Astrocyte of the cerebellum (primary cell): ENCODE data around the gene ARRDC2.
"Not testable (repeated sequence)": the region's sequence is repeated elsewhere in the genome, so short reads cannot be mapped to it uniquely, and the experiment has no call there.

Experiments used
- DNase-seq: peaks from one replicate; pipeline ENCODE4 v3.0.0-alpha.2; 2011; ENCODE audit warnings: low read depth
- H3K4me3 ChIP-seq: 2 replicates; pipeline ENCODE4 v1.5.1; 2011; ENCODE audit warnings: mild to moderate bottlenecking, low read depth, low read length, moderate library complexity
- in situ Hi-C: cut with HindIII; loops from 2 replicates; pipeline ENCODE4 v1.10.0; 2017; ENCODE audit warnings: low sequenced_read_pairs
- TF ChIP-seq, protein P1 (sequence below): IDR thresholded peaks from 2 replicates; pipeline ENCODE4 v1.5.1; 2012; ENCODE audit warnings: low read length, low read depth, moderate library complexity, mild to moderate bottlenecking; ENCODE audit errors: missing control alignments

The ARRDC2 gene

DNA sequence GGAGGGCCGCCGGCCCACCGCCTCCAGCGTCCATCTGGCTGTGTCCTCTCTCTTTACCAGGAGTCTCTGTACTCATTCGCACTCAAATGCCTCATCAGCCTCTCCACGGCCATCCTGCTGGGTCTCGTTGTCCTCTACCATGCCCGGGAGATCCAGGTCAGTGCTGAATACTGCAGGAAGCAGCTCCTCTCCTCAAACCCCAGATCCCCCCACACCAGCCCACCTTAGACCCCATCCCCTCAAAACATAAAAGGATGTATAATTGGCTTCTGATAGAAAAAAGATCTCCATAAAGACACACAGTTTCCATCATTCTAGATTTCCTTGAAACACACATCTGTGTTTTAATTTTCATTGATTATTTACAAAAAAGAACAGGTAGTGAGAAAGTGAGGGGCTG is 32.9 kb upstream of the ARRDC2 start:
- TF ChIP-seq, protein P1, sequence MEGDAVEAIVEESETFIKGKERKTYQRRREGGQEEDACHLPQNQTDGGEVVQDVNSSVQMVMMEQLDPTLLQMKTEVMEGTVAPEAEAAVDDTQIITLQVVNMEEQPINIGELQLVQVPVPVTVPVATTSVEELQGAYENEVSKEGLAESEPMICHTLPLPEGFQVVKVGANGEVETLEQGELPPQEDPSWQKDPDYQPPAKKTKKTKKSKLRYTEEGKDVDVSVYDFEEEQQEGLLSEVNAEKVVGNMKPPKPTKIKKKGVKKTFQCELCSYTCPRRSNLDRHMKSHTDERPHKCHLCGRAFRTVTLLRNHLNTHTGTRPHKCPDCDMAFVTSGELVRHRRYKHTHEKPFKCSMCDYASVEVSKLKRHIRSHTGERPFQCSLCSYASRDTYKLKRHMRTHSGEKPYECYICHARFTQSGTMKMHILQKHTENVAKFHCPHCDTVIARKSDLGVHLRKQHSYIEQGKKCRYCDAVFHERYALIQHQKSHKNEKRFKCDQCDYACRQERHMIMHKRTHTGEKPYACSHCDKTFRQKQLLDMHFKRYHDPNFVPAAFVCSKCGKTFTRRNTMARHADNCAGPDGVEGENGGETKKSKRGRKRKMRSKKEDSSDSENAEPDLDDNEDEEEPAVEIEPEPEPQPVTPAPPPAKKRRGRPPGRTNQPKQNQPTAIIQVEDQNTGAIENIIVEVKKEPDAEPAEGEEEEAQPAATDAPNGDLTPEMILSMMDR: no peak
- DNase-seq: no peak
- in situ Hi-C loops: no loop called here
- no peak overlapping the region for H3K4me3 ChIP-seq

DNA sequence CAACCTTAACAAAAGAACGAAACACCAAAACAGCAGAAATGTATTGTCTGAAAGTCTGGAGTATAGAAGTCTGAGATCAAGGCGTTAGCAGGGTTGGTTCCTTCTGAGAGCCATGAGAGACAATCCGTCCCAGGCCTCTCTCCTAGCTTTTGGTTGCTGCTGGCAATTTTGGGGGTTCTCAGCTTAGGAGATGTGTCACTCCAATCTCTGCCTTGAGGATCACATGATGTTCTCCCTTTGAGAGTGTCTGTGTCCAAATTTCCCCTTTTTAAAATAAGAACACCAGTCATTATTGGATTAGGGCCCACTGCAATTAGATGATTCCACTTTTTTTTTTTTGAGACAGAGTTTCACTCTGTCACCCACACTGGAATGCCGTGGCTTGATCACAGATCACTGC is 30.9 kb upstream of the ARRDC2 start:
- DNase-seq: no peak
- in situ Hi-C loops: no loop called here
- TF ChIP-seq, protein P1: no peak
- no peak overlapping the region for H3K4me3 ChIP-seq

DNA sequence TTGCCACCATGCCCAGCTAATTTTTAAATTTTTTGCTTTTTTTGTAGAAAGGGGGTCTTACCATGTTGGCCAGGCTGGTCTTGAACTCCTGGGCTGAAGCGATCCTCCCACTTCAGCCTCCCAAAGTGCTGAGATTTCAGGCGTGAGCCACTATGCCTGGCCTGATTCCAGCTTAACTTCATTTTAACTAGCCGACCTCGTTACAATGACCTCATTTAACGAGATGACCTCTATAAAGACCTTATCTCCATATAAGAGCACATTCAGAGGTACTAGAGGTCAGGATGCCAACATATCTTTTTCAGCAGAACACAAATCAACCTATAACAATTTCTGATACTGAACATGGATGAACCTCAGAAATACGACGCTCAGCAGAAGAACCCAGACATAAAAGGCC is 30.5 kb upstream of the ARRDC2 start:
- TF ChIP-seq, protein P1: no peak
- no peak overlapping the region for H3K4me3 ChIP-seq
- no peak for DNase-seq
- in situ Hi-C loops: no loop called here

DNA sequence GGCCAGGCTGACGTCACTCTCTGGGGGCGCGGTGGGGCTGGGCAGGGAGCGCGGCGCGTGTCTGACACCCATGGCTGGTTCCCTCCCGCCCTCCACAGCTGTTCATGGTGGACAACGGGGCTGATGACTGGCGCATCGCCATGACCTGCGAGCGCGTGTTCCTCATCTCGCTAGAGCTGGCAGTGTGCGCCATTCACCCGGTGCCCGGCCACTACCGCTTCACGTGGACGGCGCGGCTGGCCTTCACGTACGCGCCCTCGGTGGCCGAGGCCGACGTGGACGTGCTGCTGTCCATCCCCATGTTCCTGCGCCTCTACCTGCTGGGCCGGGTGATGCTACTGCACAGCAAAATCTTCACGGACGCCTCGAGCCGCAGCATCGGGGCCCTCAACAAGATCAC is 26.4 kb upstream of the ARRDC2 start:
- in situ Hi-C loops: no loop called here
- TF ChIP-seq, protein P1: no peak
- DNase-seq: no peak
- no peak overlapping the region for H3K4me3 ChIP-seq

DNA sequence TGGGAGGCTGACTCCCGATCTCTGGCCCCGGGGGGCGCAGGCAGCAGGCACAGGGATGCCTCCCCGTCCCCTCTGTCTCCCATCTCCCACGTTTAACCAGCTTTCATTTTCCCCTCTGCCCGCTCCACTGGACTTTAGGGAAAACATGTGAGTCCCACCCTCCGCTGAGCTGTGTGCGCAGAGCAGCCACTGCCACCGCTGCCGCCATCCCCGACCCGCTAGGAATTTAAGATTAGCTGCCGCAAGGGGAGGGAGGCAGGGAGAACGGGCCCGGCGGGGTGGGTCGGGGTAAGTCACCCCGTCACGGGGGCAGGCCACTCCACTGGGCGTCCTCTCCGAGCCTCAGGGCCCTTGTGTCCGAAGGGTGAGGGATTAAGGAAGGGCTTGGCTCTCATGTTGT is 25.5 kb upstream of the ARRDC2 start:
- in situ Hi-C loops: no loop called here
- TF ChIP-seq, protein P1: no peak
- no peak for DNase-seq
- no peak overlapping the region for H3K4me3 ChIP-seq

DNA sequence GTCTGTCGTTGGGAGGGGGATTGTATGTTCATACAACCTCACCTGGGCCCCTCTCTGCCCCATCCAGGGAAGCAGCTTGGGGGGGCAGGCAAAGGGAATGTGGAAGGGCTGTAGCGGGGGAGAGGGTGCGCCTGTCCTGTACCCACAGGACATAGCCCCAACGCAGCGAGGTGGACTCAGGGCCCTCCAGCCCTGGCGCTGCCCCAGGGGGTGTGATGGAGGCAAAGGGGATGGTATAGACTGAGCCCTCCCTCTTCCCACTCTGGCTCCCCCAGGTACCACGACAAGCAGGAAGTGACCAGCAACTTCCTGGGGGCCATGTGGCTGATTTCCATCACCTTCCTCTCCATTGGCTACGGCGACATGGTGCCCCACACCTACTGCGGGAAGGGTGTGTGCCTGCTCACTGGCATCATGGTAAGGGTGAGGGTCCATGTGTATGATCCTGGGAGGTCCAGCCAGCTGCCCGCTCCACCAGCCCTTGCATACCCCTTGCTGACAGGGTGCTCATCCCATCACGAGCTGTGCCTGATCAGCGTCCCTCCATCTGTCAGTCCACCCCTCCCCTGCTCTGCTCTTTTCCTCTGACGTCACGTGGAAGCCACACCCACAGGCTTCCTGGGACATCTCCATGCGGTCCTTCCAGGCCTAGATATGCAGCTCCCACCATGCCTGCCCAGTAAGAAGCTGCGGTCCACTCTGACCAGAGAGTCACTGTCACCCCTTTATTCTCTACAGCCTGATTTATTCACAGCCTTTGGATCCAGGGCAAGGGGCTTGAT is 22.7 kb upstream of the ARRDC2 start:
- TF ChIP-seq, protein P1: no peak
- in situ Hi-C loops: no loop called here
- no peak overlapping the region for H3K4me3 ChIP-seq
- DNase-seq: no peak

DNA sequence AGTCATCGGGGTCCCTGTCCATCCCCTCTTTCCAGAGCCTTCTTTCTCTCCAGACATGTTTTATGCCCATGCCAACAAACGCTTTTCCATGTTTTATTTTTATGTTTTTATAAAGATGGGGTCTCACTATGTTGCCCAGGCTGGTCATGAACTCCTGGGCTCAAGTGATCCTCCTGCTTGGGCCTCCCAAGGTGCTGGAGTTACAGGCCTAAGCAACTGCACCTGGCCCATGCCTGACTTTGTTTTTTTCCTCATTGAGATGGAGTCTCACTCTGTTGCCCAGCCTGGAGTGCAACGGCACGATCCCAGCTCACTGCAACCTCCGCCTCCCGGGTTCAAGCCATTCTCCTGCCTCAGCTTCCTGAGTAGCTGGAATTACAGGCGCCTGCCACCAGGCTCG is 21.4 kb upstream of the ARRDC2 start:
- in situ Hi-C loops, DNase-seq, H3K4me3 ChIP-seq: not testable (repeated sequence)
